DND-41 (cell line): ENCODE results near the gene SLC22A16.

Source experiments
- EZH2 ChIP-seq: IDR thresholded peaks from 3 replicates; pipeline ENCODE4 v1.6.1; 2012; ENCODE audit warnings: borderline replicate concordance, low read depth, mild to moderate bottlenecking, moderate library complexity, low read length, inconsistent platforms; ENCODE audit not compliant: severe bottlenecking
- TF ChIP-seq, protein P1 (sequence below): IDR thresholded peaks from 2 replicates; pipeline ENCODE4 v1.5.1; 2012; ENCODE audit warnings: borderline replicate concordance, low read length, moderate library complexity, mild to moderate bottlenecking; ENCODE audit not compliant: poor library complexity, severe bottlenecking; ENCODE audit errors: extremely low read depth

DNA sequence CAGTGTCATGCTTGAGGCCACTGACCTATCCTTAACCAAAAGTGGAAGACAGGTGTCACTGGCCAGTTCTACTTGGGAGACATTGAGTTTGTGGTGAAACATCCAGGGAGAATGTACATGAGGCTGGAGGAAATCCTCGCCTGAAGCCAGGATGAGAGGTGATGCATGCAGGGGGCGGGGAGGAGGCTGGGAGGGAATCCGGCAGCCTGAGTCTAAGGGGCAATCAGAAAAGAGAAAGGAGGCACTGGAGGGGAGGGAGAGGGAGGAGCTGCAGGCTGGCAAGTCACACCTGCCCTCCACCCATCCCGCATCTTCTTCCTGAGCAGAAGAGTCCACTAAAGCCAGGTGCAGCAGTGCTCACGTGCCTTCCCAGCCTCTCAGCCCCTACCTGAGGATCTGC, 46.2 kb downstream of the SLC22A16 start:
- no peak for TF ChIP-seq EZH2
- TF ChIP-seq, protein P1, sequence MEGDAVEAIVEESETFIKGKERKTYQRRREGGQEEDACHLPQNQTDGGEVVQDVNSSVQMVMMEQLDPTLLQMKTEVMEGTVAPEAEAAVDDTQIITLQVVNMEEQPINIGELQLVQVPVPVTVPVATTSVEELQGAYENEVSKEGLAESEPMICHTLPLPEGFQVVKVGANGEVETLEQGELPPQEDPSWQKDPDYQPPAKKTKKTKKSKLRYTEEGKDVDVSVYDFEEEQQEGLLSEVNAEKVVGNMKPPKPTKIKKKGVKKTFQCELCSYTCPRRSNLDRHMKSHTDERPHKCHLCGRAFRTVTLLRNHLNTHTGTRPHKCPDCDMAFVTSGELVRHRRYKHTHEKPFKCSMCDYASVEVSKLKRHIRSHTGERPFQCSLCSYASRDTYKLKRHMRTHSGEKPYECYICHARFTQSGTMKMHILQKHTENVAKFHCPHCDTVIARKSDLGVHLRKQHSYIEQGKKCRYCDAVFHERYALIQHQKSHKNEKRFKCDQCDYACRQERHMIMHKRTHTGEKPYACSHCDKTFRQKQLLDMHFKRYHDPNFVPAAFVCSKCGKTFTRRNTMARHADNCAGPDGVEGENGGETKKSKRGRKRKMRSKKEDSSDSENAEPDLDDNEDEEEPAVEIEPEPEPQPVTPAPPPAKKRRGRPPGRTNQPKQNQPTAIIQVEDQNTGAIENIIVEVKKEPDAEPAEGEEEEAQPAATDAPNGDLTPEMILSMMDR: no peak
